BE2C (cell line): ENCODE data around the gene BACE2.

Experiments
- DNase-seq: peaks from one replicate; pipeline ENCODE4 v3.0.0-alpha.2; 2020
- H3K27me3 ChIP-seq: fragments of 250-450 bp; sonication (Bioruptor Pico); 2 replicates; pipeline ENCODE4 v1.5.1; 2020; ENCODE audit warnings: mild to moderate bottlenecking
- H3K36me3 ChIP-seq: fragments of 250-450 bp; sonication (Bioruptor Pico); 2 replicates; pipeline ENCODE4 v1.5.1; 2020; ENCODE audit warnings: mild to moderate bottlenecking
- H3K4me1 ChIP-seq: fragments of 250-450 bp; sonication (Bioruptor Pico); 2 replicates; pipeline ENCODE4 v1.5.1; 2020
- H3K4me3 ChIP-seq: 2 replicates; pipeline ENCODE4 v1.5.1; 2011; ENCODE audit warnings: low read depth, low read length
- H3K9me3 ChIP-seq: fragments of 250-450 bp; sonication (Bioruptor Pico); 2 replicates; pipeline ENCODE4 v1.5.1; 2020
- TF ChIP-seq, protein P1 (sequence below): IDR thresholded peaks from 2 replicates; pipeline ENCODE4 v1.5.1; 2012; ENCODE audit warnings: mild to moderate bottlenecking, low read depth, low read length

Gene BACE2

GRCh38 chr21:41182547-41182946 is 14.6 kb downstream of the BACE2 start:
- TF ChIP-seq, protein P1, sequence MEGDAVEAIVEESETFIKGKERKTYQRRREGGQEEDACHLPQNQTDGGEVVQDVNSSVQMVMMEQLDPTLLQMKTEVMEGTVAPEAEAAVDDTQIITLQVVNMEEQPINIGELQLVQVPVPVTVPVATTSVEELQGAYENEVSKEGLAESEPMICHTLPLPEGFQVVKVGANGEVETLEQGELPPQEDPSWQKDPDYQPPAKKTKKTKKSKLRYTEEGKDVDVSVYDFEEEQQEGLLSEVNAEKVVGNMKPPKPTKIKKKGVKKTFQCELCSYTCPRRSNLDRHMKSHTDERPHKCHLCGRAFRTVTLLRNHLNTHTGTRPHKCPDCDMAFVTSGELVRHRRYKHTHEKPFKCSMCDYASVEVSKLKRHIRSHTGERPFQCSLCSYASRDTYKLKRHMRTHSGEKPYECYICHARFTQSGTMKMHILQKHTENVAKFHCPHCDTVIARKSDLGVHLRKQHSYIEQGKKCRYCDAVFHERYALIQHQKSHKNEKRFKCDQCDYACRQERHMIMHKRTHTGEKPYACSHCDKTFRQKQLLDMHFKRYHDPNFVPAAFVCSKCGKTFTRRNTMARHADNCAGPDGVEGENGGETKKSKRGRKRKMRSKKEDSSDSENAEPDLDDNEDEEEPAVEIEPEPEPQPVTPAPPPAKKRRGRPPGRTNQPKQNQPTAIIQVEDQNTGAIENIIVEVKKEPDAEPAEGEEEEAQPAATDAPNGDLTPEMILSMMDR = no peak
- Histone ChIP-seq H3K36me3 (no peaks in the 10 kb centered on the region), H3K4me3 (no peak overlapping the region), H3K9me3 (no peaks in the 10 kb centered on the region), H3K27me3 (no peaks in the 10 kb centered on the region), H3K4me1 (no peaks in the 10 kb centered on the region)
- DNase-seq = no peak

DNA sequence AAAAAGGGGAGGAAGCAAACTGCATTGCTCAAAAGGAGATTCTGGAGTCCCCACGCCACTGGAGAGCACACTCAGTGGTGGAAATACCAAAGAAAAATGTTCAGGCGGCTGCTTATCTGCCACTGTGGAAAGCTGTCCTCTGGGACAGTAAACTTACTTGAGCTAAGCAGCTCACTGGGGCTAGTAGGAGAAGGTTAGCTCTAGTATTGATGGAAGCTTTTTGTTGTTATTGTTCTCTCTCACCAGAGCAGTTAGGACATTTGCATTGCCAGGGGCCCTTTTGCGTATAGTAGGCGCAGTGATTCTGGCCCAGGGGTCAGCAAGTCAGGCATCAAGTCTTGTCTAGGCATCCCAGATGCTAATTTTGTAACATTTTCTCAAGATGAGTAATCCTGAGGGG is 15.6 kb downstream of the BACE2 start:
- Histone ChIP-seq H3K27me3 (no peaks in the 10 kb centered on the region), H3K4me1 (no peaks in the 10 kb centered on the region), H3K4me3 (no peak overlapping the region), H3K9me3 (no peaks in the 10 kb centered on the region), H3K36me3 (no peaks in the 10 kb centered on the region)
- TF ChIP-seq, protein P1 = no peak
- DNase-seq = no peak

- Histone ChIP-seq H3K4me3 (no peak overlapping the region), H3K9me3 (no peaks in the 10 kb centered on the region), H3K27me3 (no peaks in the 10 kb centered on the region), H3K36me3 (no peaks in the 10 kb centered on the region), H3K4me1 (no peaks in the 10 kb centered on the region)
- DNase-seq = no peak
- TF ChIP-seq, protein P1 = no peak
These were observed 17.8 kb downstream of the BACE2 start for GRCh38 chr21:41185802-41186201.

GRCh38 chr21:41186755-41187536 is 19.0 kb downstream of the BACE2 start:
- no peak for DNase-seq
- TF ChIP-seq, protein P1 = no peak
- H3K27me3 ChIP-seq = no peaks in the 10 kb centered on the region

GRCh38 chr21:41187537-41188025 is 19.6 kb downstream of the BACE2 start:
- Histone ChIP-seq H3K4me1 (no peaks in the 10 kb centered on the region), H3K27me3 (no peaks in the 10 kb centered on the region), H3K9me3 (no peaks in the 10 kb centered on the region; the same call in 1 of the 2 replicates), H3K4me3 (no peak overlapping the region), H3K36me3 (no peaks in the 10 kb centered on the region)
- TF ChIP-seq, protein P1 = no peak
- DNase-seq = no peak

More at GRCh38 chr21:41186755-41187536, 19.0 kb downstream of the BACE2 start:
- no peaks in the 10 kb centered on the region for H3K9me3 ChIP-seq
- no peaks in the 10 kb centered on the region for H3K4me1 ChIP-seq
- H3K36me3 ChIP-seq = no peaks in the 10 kb centered on the region
- H3K4me3 ChIP-seq = no peak overlapping the region

- DNase-seq = no peak
- H3K4me3 ChIP-seq = no peak overlapping the region
- no peaks in the 10 kb centered on the region; the same call in 1 of the 2 replicates for H3K9me3 ChIP-seq
- no peaks in the 10 kb centered on the region for H3K4me1 ChIP-seq
- H3K27me3 ChIP-seq = no peaks in the 10 kb centered on the region
- TF ChIP-seq, protein P1 = no peak
- no peaks in the 10 kb centered on the region for H3K36me3 ChIP-seq
These were observed 20.7 kb downstream of the BACE2 start for GRCh38 chr21:41188486-41189149.
